ENCODE measurements around the gene VIM.
A peak's percentile ranks its signal among the peaks of the same experiment; 100 is the strongest.

VIM gene

GRCh38 chr10:17209881-17210280 lies 18.2 kb upstream of the VIM start:
- DNase-seq (ENCODE audit: low read depth, low spot score), result no peak

GRCh38 chr10:17210361-17210760 lies 17.7 kb upstream of the VIM start:
- DNase-seq (ENCODE audit: low read depth, low spot score), result no peak

- no peak for DNase-seq (ENCODE audit: low read depth, low spot score)
Measured at GRCh38 chr10:17212802-17213221, 15.2 kb upstream of the VIM start.

GRCh38 chr10:17213646-17214349 lies 14.2 kb upstream of the VIM start:
- no peak for DNase-seq (ENCODE audit: low read depth, low spot score)

GRCh38 chr10:17214526-17214925 lies 13.5 kb upstream of the VIM start:
- DNase-seq (ENCODE audit: low read depth, low spot score), result no peak

- DNase-seq (ENCODE audit: low read depth, low spot score), result peak; percentile 85
Measured at GRCh38 chr10:17214971-17215781, 12.9 kb upstream of the VIM start.

- DNase-seq (ENCODE audit: low read depth, low spot score), result no peak
Measured at GRCh38 chr10:17215782-17216122, 12.3 kb upstream of the VIM start.

GRCh38 chr10:17216217-17216900 lies 11.7 kb upstream of the VIM start:
- no peak for DNase-seq (ENCODE audit: low read depth, low spot score)

GRCh38 chr10:17216901-17217395 lies 11.1 kb upstream of the VIM start:
- DNase-seq (ENCODE audit: low read depth, low spot score), result no peak

GRCh38 chr10:17217631-17218232 lies 10.3 kb upstream of the VIM start:
- no peak for DNase-seq (ENCODE audit: low read depth, low spot score)

GRCh38 chr10:17219024-17219423 lies 9.0 kb upstream of the VIM start:
- no peak for DNase-seq (ENCODE audit: low read depth, low spot score)

- no peak for DNase-seq (ENCODE audit: low read depth, low spot score)
Measured at GRCh38 chr10:17220652-17221100, 7.4 kb upstream of the VIM start.

- DNase-seq (ENCODE audit: low read depth, low spot score), result no peak
Measured at GRCh38 chr10:17222329-17222728, 5.7 kb upstream of the VIM start.

- DNase-seq (ENCODE audit: low read depth, low spot score), result no peak
Measured at GRCh38 chr10:17225808-17226207, 2.2 kb upstream of the VIM start.

- DNase-seq (ENCODE audit: low read depth, low spot score), result no peak
Measured at GRCh38 chr10:17226891-17227303, 1.1 kb upstream of the VIM start.

GRCh38 chr10:17227367-17228090 lies 512 bp upstream of the VIM start:
- DNase-seq (ENCODE audit: low read depth, low spot score), result no peak

GRCh38 chr10:17229016-17229716 lies 1.1 kb downstream of the VIM start:
- no peak for DNase-seq (ENCODE audit: low read depth, low spot score)

GRCh38 chr10:17229717-17229966 lies 1.6 kb downstream of the VIM start:
- DNase-seq (ENCODE audit: low read depth, low spot score), result no peak

GRCh38 chr10:17229967-17230682 lies 2.1 kb downstream of the VIM start:
- no peak for DNase-seq (ENCODE audit: low read depth, low spot score)

GRCh38 chr10:17231788-17232187 lies 3.7 kb downstream of the VIM start:
- no peak for DNase-seq (ENCODE audit: low read depth, low spot score)
